T47D (cell line): ENCODE data around the gene RANBP3.

Source experiments
- DNase-seq, 2 experiments: peaks; one replicate each; pipeline versions ENCODE4 v3.0.0 to v3.0.0-alpha.2; 2011 to 2012; ENCODE audit warnings: low read depth in 1 of 2, low spot score in 1 of 2
- JUND ChIP-seq: IDR thresholded peaks from 2 replicates; pipeline ENCODE4 v1.6.1; 2012; ENCODE audit warnings: low read depth
- in situ Hi-C: cut with HindIII; loops from 2 replicates; pipeline ENCODE4 v1.10.0; 2016; ENCODE audit warnings: low sequenced_read_pairs, low pct_unique_long_range_greater_than_20kb

RANBP3 gene

GRCh38 chr19:5955636-5955935 lies 22.4 kb downstream of the RANBP3 start:
- DNase-seq: no peak
- TF ChIP-seq JUND: no peak
- in situ Hi-C loops: no loop called here

GRCh38 chr19:5954293-5954692 lies 23.6 kb downstream of the RANBP3 start:
- no peak for TF ChIP-seq JUND
- in situ Hi-C loops: no loop called here
- DNase-seq: no peak

GRCh38 chr19:5953680-5954213 lies 24.2 kb downstream of the RANBP3 start:
- no peak for DNase-seq
- in situ Hi-C loops: no loop called here
- TF ChIP-seq JUND: no peak

- TF ChIP-seq JUND: no peak
- in situ Hi-C loops: no loop called here
- DNase-seq: no peak
Observed at GRCh38 chr19:5953030-5953589, 24.8 kb downstream of the RANBP3 start.

- no peak for TF ChIP-seq JUND
- in situ Hi-C loops: no loop called here
- DNase-seq: no peak
Observed at GRCh38 chr19:5952193-5953029, 25.5 kb downstream of the RANBP3 start.

GRCh38 chr19:5951338-5951861 lies 26.5 kb downstream of the RANBP3 start:
- no peak for DNase-seq
- no peak for TF ChIP-seq JUND
- in situ Hi-C loops: no loop called here

GRCh38 chr19:5950741-5951140 lies 27.2 kb downstream of the RANBP3 start:
- in situ Hi-C loops: no loop called here
- no peak for DNase-seq
- no peak for TF ChIP-seq JUND

- no peak for DNase-seq
- in situ Hi-C loops: no loop called here
- TF ChIP-seq JUND: no peak
Observed at GRCh38 chr19:5949792-5950305, 28.1 kb downstream of the RANBP3 start.

- in situ Hi-C loops: no loop called here
- no peak for TF ChIP-seq JUND
- DNase-seq: no peak
Observed at GRCh38 chr19:5948752-5949564, 29.0 kb downstream of the RANBP3 start.

GRCh38 chr19:5947435-5947834 lies 30.5 kb downstream of the RANBP3 start:
- TF ChIP-seq JUND: no peak
- in situ Hi-C loops: no loop called here
- no peak for DNase-seq

- DNase-seq: no peak
- TF ChIP-seq JUND: no peak
- in situ Hi-C loops: no loop called here
Observed at GRCh38 chr19:5943623-5944022, 34.3 kb downstream of the RANBP3 start.

- no peak for DNase-seq
- no peak for TF ChIP-seq JUND
- in situ Hi-C loops: no loop called here
Observed at GRCh38 chr19:5943045-5943444, 34.9 kb downstream of the RANBP3 start.

GRCh38 chr19:5941673-5942072 lies 36.3 kb downstream of the RANBP3 start:
- TF ChIP-seq JUND: no peak
- in situ Hi-C loops: no loop called here
- DNase-seq: no peak
